Endothelial cell of umbilical vein (primary cell): ENCODE measurements around the gene JPH3. TPM values are rescaled to one million over a fixed set of nuclear protein-coding genes. Genes with fewer than 3 reads are reported as not detected.

Experiments
- BruUV-seq: library from RNA; stranded (reverse); fragments of 400-500 nt; replicated peaks from 2 replicates; lab custom pipeline; 2021; lab: Mats Ljungman, UMichigan
- CTCF ChIA-PET: fragments of 300-600, 350-600 bp; sonication (Branson Sonifier 250); formaldehyde crosslinking; loops from one replicate; lab custom pipeline; 2021; ENCODE audit warnings: antibody characterized with exemption, inconsistent platforms; lab: Charles Lee
- POLR2A ChIA-PET: fragments of 300-600, 350-600 bp; sonication (Branson Sonifier 250); formaldehyde crosslinking; loops from one replicate; lab custom pipeline; 2021; ENCODE audit warnings: antibody characterized with exemption, inconsistent platforms; lab: Charles Lee
- DNase-seq: peaks from one replicate; pipeline ENCODE4 v3.0.0-alpha.2; 2011; ENCODE audit warnings: low read depth, low spot score
- FAIRE-seq: peaks from 2 replicates; lab custom pipeline; 2011; peaks lifted over from hg19 to GRCh38; lab: Jason Lieb, UNC
- H2AFZ ChIP-seq: 2 replicates; pipeline ENCODE4 v1.6.0; 2012; ENCODE audit warnings: low read depth, low read length, control low read depth, inconsistent platforms
- H3K27ac ChIP-seq: 2 replicates; pipeline ENCODE4 v1.5.1; 2011; ENCODE audit warnings: low read depth, mild to moderate bottlenecking, control low read depth, low read length, moderate library complexity; ENCODE audit not compliant: insufficient read depth
- H3K27me3 ChIP-seq, 2 experiments: 2 replicates each; pipeline versions ENCODE4 v1.6.0 to v1.6.1; 2011; ENCODE audit warnings: low read length in 2 of 2, mixed read lengths in 1 of 2; ENCODE audit not compliant: control insufficient read depth in 2 of 2, insufficient read depth in 2 of 2
- H3K36me3 ChIP-seq, 2 experiments: 2 replicates in 1 of 2; 3 replicates in 1 of 2; pipeline ENCODE4 v1.5.1; 2011; ENCODE audit warnings: low read length in 2 of 2, mild to moderate bottlenecking in 1 of 2, moderate library complexity in 1 of 2; ENCODE audit not compliant: control insufficient read depth in 2 of 2, insufficient read depth in 2 of 2; ENCODE audit errors: extremely low read depth in 1 of 2
- H3K4me1 ChIP-seq: 3 replicates; pipeline ENCODE4 v1.5.1; 2011; ENCODE audit warnings: mild to moderate bottlenecking, low read length; ENCODE audit not compliant: control insufficient read depth, insufficient read depth; ENCODE audit errors: extremely low read depth
- H3K4me2 ChIP-seq: 2 replicates; pipeline ENCODE4 v1.6.1; 2011; ENCODE audit warnings: low read length, control low read depth, mixed read lengths; ENCODE audit not compliant: insufficient read depth
- H3K4me3 ChIP-seq, 3 experiments: fragments of 200-600 bp in 1 of 3; sonication (generic), shearing (Covaris generic) in 1 of 3; replicated peaks in 1 of 3; 2 replicates each; pipeline ENCODE4 v1.5.1; 2011 to 2016; ENCODE audit warnings: control low read depth in 3 of 3, low read length in 3 of 3, mild to moderate bottlenecking in 2 of 3, inconsistent platforms in 1 of 3, low read depth in 1 of 3, moderate library complexity in 1 of 3; ENCODE audit not compliant: insufficient read depth in 1 of 3
- H3K79me2 ChIP-seq: 2 replicates; pipeline ENCODE4 v1.6.0; 2012; ENCODE audit warnings: low read length, inconsistent platforms; ENCODE audit not compliant: control insufficient read depth, insufficient read depth
- H3K9ac ChIP-seq: replicated peaks from 2 replicates; pipeline ENCODE3; 2011; ENCODE audit warnings: low read length, control low read depth; ENCODE audit not compliant: insufficient read depth; ENCODE audit errors: extremely low read depth
- H3K9me1 ChIP-seq: replicated peaks from 3 replicates; pipeline ENCODE4 v1.6.0; 2011; ENCODE audit warnings: mild to moderate bottlenecking, low read length; ENCODE audit not compliant: control insufficient read depth, insufficient read depth; ENCODE audit errors: extremely low read depth
- H3K9me3 ChIP-seq: replicated peaks from 2 replicates; pipeline ENCODE4 v1.5.1; 2012; ENCODE audit warnings: low read length, inconsistent platforms; ENCODE audit not compliant: control insufficient read depth, insufficient read depth
- H4K20me1 ChIP-seq: replicated peaks from 2 replicates; pipeline ENCODE3; 2011; ENCODE audit warnings: mild to moderate bottlenecking, low read length; ENCODE audit not compliant: control insufficient read depth, insufficient read depth; ENCODE audit errors: extremely low read depth
- EZH2 ChIP-seq: IDR thresholded peaks from 2 replicates; pipeline ENCODE4 v1.6.1; 2012; ENCODE audit warnings: borderline replicate concordance, low read depth, mild to moderate bottlenecking, moderate library complexity, low read length, inconsistent platforms; ENCODE audit not compliant: severe bottlenecking
- FOS ChIP-seq: IDR thresholded peaks from 2 replicates; pipeline ENCODE4 v1.6.1; 2011; ENCODE audit warnings: mild to moderate bottlenecking, low read length, moderate library complexity, borderline replicate concordance; ENCODE audit not compliant: insufficient read depth
- GATA2 ChIP-seq: IDR thresholded peaks from 2 replicates; pipeline ENCODE4 v1.7.0; 2011; ENCODE audit warnings: low read depth, mild to moderate bottlenecking, moderate library complexity, mixed read lengths, low read length; ENCODE audit not compliant: insufficient read length, insufficient read depth
- JUN ChIP-seq: IDR thresholded peaks from 2 replicates; pipeline ENCODE4 v1.6.1; 2011; ENCODE audit warnings: borderline replicate concordance, low read depth; ENCODE audit not compliant: insufficient read length, insufficient read depth
- MYC ChIP-seq: IDR thresholded peaks from one replicate; pipeline ENCODE4 v1.6.1; 2011; ENCODE audit warnings: mild to moderate bottlenecking, low read depth, low read length
- POLR2A ChIP-seq: IDR thresholded peaks from 2 replicates; pipeline ENCODE4 v1.6.1; 2012; ENCODE audit warnings: low read depth, mild to moderate bottlenecking, control low read depth, low read length
- POLR2AphosphoS5 ChIP-seq: IDR thresholded peaks from 2 replicates; pipeline ENCODE4 v1.6.1; 2012; ENCODE audit warnings: low read depth, mild to moderate bottlenecking, control low read depth, low read length, moderate library complexity; ENCODE audit not compliant: insufficient read depth
- dilution Hi-C: fragments of 300-500 bp; cut with MboI; formaldehyde crosslinking; loops from one replicate; pipeline ENCODE4 v1.15.0; 2019; ENCODE audit warnings: low sequenced_read_pairs; ENCODE audit not compliant: extremely low pct_ligation_motif_present
- intact Hi-C: fragments of 100-400 bp; cut with micrococcal nuclease; formaldehyde crosslinking; loops from one replicate; pipeline ENCODE4 v1.10.0; 2022
- polyA plus RNA-seq, 4 experiments: library from polyadenylated mRNA; depleted of rRNA in 3 of 4; stranded (reverse) in 3 of 4; unstranded in 1 of 4; fragments of >200 nt; gene quantifications; 2 replicates each; pipeline versions ENCODE4 v1.2.1 to v1.2.3, GENCODE V29; 2011 to 2012; ENCODE audit warnings: missing spikeins in 1 of 4
- total RNA-seq: library from RNA; stranded (reverse); gene quantifications from 2 replicates; pipeline ENCODE4 v1.2.3, GENCODE V29; 2021
- TF ChIP-seq, protein P1 (sequence below): IDR thresholded peaks from 2 replicates; pipeline ENCODE4 v1.6.1; 2011; ENCODE audit not compliant: insufficient read depth, insufficient read length
- TF ChIP-seq, protein P2 (sequence below), 2 donors: IDR thresholded peaks; 1 replicate in 1 of 2; 2 replicates in 1 of 2; pipeline ENCODE4 v1.5.1; 2011; ENCODE audit warnings: low read length in 2 of 2, mild to moderate bottlenecking in 2 of 2, moderate library complexity in 2 of 2, control low read depth in 1 of 2, inconsistent platforms in 1 of 2, low read depth in 1 of 2; ENCODE audit not compliant: insufficient read depth in 1 of 2; ENCODE audit errors: extremely low read depth in 1 of 2

The JPH3 gene
- total and polyA plus RNA-seq, 2 donors (not counting 3 experiments of a cell fraction or from before 2014, with no cell fraction given): 0.22 to 0.30 TPM

DNA sequence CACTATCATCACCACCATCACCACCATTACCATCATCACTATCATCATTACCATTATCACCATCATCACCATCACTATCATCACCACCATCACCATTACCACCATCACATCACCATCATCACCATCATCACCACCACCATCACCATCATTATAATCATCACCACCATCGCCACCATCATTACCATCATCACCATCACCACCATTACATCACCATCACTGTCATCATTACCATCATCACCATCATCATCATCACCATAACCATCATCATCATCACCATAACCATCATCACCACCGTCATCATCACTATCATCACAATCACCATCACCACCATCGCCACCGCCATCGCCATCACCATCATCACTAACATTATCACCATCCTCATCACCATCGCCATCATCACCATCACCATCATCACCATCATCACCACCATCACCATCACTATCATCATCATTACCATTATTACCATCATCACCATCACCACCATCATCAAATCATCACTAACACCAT, 4.9 kb upstream of the JPH3 start:
- TF ChIP-seq GATA2 (no peak), FOS (no peak), JUN (no peak), POLR2A (no peak), POLR2AphosphoS5 (no peak), MYC (no peak), EZH2 (no peak)
- TF ChIP-seq, protein P1, sequence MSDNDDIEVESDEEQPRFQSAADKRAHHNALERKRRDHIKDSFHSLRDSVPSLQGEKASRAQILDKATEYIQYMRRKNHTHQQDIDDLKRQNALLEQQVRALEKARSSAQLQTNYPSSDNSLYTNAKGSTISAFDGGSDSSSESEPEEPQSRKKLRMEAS: no peak
- TF ChIP-seq, protein P2, sequence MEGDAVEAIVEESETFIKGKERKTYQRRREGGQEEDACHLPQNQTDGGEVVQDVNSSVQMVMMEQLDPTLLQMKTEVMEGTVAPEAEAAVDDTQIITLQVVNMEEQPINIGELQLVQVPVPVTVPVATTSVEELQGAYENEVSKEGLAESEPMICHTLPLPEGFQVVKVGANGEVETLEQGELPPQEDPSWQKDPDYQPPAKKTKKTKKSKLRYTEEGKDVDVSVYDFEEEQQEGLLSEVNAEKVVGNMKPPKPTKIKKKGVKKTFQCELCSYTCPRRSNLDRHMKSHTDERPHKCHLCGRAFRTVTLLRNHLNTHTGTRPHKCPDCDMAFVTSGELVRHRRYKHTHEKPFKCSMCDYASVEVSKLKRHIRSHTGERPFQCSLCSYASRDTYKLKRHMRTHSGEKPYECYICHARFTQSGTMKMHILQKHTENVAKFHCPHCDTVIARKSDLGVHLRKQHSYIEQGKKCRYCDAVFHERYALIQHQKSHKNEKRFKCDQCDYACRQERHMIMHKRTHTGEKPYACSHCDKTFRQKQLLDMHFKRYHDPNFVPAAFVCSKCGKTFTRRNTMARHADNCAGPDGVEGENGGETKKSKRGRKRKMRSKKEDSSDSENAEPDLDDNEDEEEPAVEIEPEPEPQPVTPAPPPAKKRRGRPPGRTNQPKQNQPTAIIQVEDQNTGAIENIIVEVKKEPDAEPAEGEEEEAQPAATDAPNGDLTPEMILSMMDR (IDR thresholded peaks at IDR 0.05; ENCODE audit: extremely low read depth in 1 of 2, insufficient read depth in 1 of 2, low read depth in 1 of 2, low read length in 2 of 2): no peak
- no peaks in the 10 kb centered on the region for H3K4me1 ChIP-seq
- H4K20me1 ChIP-seq: no peaks in the 10 kb centered on the region
- no peaks in the 10 kb centered on the region for H3K9me3 ChIP-seq
- H3K4me2 ChIP-seq: no peak overlapping the region
- H3K27me3 ChIP-seq: peaks cover 26 to 30% of the 10 kb centered on the region in 2 experiments
- DNase-seq (no peak), FAIRE-seq (no peak)
- H3K27ac ChIP-seq: no peak overlapping the region
- intact Hi-C loops (no loop called here), dilution Hi-C loops (no loop called here)
- BruUV-seq: no TSS peak
- no peaks in the 10 kb centered on the region for H3K36me3 ChIP-seq
- H3K9ac ChIP-seq: no peak overlapping the region
- POLR2A ChIA-PET: no interaction called here
- H2AFZ ChIP-seq: no peak overlapping the region
- CTCF ChIA-PET: no interaction called here
- no peaks in the 10 kb centered on the region for H3K9me1 ChIP-seq
- H3K4me3 ChIP-seq: no peak overlapping the region
- no peaks in the 10 kb centered on the region for H3K79me2 ChIP-seq
